Activated CD4-positive, alpha-beta memory T cell treated with anti-CD3 and anti-CD28 coated beads for 36 hours (primary cell): ENCODE results near the gene ITK. TPM values are rescaled to one million over a fixed set of nuclear protein-coding genes. Genes with fewer than 3 reads are reported as not detected.

Experiments
- CTCF ChIA-PET: fragments of 350-600 bp; sonication (Branson Sonifier 250); formaldehyde crosslinking; loops from one replicate; lab custom pipeline; 2021; ENCODE audit warnings: antibody characterized with exemption, inconsistent platforms; lab: Charles Lee
- POLR2A ChIA-PET: fragments of 350-600 bp; sonication (Branson Sonifier 250); formaldehyde crosslinking; loops from one replicate; lab custom pipeline; 2021; ENCODE audit warnings: antibody characterized with exemption; lab: Charles Lee
- DNase-seq: peaks from one replicate; pipeline ENCODE4 v3.0.0-alpha.2; 2020
- H3K27ac Mint-ChIP-seq: one replicate; pipeline ENCODE4 v1.8.0; 2021; ENCODE audit warnings: mixed read lengths
- H3K27me3 Mint-ChIP-seq: one replicate; pipeline ENCODE4 v1.8.0; 2021; ENCODE audit warnings: mixed read lengths
- H3K36me3 Mint-ChIP-seq: one replicate; pipeline ENCODE4 v1.8.0; 2021; ENCODE audit warnings: mixed read lengths
- H3K4me1 Mint-ChIP-seq: one replicate; pipeline ENCODE4 v1.8.0; 2021; ENCODE audit warnings: low read depth, mixed read lengths
- H3K4me3 Mint-ChIP-seq: one replicate; pipeline ENCODE4 v1.8.0; 2021; ENCODE audit warnings: mild to moderate bottlenecking, mixed read lengths
- H3K9me3 Mint-ChIP-seq: one replicate; pipeline ENCODE4 v1.8.0; 2021; ENCODE audit warnings: mixed read lengths
- intact Hi-C: fragments of 100-400 bp; cut with micrococcal nuclease; formaldehyde crosslinking; loops from one replicate; pipeline ENCODE4 v1.15.1; 2023
- total RNA-seq, 2 experiments: library from RNA; stranded (reverse); gene quantifications; one replicate each; pipeline ENCODE4 v1.2.3, GENCODE V29; 2021

ITK gene
- total RNA-seq, 2 experiments from 2014 or later, result 236 to 240 TPM

DNA sequence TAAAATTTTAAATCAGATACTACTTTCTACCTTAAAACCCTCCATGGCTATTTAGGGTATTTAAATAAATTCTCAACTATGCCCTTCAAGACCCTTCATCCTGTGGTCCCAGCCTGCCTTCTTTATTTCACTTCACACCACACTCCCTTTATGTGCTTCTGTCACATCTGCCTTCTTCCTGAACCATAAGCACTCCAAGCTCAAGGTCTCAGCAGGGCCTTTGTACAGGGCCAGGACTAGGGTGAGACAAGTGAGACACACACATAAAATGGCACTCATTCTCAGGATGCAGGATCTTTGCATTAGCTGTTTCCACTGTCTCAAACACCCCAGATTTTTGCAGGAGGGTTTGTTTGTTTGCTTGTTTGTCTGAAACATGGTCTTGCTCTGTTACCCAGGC, 7.6 kb downstream of the ITK start:
- no peaks in the 10 kb centered on the region for H3K9me3 Mint-ChIP-seq
- ChIA-PET POLR2A (interaction anchor here (0.7 to 24.1 kb wide), 17 partner anchors 6 to 157 kb away, joined by 3 to 368 read pairs (median 12); partner anchors contain the start of genes ITK and MED7), CTCF (interaction anchor here (1.1 to 4.7 kb wide), 7 partner anchors 20 to 84 kb away, joined by 3 to 27 read pairs (median 4); partner anchors contain the start of gene MED7)
- peak overlapping the region; percentile 99 for H3K4me3 Mint-ChIP-seq
- peaks cover 89% of the 10 kb centered on the region for H3K36me3 Mint-ChIP-seq
- no peaks in the 10 kb centered on the region for H3K27me3 Mint-ChIP-seq
- H3K4me1 Mint-ChIP-seq, result peaks cover 67% of the 10 kb centered on the region
- DNase-seq, result no peak
- intact Hi-C loops, result no loop called here
- H3K27ac Mint-ChIP-seq, result peak overlapping the region; percentile 100

DNA sequence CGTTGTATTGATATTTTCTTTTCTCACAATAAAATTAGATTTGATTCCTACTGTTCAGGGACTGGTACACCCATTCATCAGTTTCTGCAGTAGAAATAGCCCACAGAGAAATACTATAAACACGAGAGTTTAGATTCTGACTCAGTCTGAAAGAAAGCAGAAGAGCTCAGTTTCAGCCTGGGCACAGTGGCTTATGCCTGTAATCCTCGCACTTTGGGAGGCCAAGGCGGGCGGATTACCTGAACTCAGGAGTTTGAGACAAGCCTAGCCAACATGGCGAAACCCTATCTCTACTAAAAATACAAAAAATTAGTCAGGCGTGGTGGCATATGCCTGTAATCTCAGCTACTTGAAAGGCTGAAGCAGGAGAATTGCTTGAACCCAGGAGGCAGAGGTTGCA, 8.6 kb downstream of the ITK start:
- H3K9me3 Mint-ChIP-seq, result no peaks in the 10 kb centered on the region
- H3K4me1 Mint-ChIP-seq, result peaks cover 75% of the 10 kb centered on the region
- peak; percentile 76 for DNase-seq
- ChIA-PET POLR2A (interaction anchor here (0.6 to 24.1 kb wide), 14 partner anchors 7 to 130 kb away, joined by 3 to 368 read pairs (median 14); partner anchors contain the start of genes ITK and MED7), CTCF (interaction anchor here (0.7 to 4.7 kb wide), 13 partner anchors 8 to 83 kb away, joined by 3 to 27 read pairs (median 4); partner anchors contain the start of gene ITK)
- H3K27me3 Mint-ChIP-seq, result no peaks in the 10 kb centered on the region
- peak overlapping the region; percentile 100 for H3K27ac Mint-ChIP-seq
- H3K4me3 Mint-ChIP-seq, result peak overlapping the region; percentile 99
- H3K36me3 Mint-ChIP-seq, result peaks cover 89% of the 10 kb centered on the region
- intact Hi-C loops, result loop anchor here (1.0 kb wide), 3 partner anchors 9 to 33 kb away; partner anchors contain the start of gene ITK

DNA sequence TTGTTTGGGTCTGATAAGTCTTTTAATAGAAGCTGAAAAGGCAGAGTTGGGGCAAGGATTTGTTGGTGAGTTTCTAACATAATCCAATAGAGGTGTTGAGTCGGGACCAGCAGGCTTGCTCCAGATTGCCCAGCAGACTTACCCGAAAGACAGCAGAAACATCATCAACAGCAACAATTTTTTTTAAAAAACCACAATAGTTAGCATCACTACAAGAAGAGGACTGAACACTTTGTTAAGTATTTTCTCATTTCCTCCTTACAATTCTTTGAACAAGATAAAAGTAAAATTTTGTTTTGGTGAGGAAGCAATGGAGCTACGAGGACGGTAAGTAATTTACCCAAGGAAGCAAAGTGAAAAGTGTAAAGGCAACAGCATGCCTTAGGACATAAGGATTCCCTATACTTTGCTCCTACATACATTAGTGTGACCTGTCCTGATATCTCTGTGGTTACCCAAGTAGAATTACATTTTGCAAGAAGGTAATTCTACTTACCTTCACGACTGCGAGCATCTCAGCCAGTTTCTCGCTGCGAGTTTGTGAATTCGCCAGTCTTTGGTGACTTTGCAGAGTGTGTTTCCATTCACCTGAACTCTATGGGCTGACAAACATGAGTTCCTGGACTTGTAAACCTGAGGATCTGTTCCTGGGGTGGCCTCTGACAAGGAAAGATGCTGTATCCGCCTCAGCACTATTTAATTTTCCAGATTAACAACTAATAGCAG, 13.2 kb downstream of the ITK start:
- H3K36me3 Mint-ChIP-seq, result peaks cover 83% of the 10 kb centered on the region
- peak overlapping the region; percentile 69 for H3K4me3 Mint-ChIP-seq
- peaks cover 89% of the 10 kb centered on the region for H3K4me1 Mint-ChIP-seq
- DNase-seq, result no peak
- H3K27ac Mint-ChIP-seq, result peak overlapping the region; percentile 90
- ChIA-PET POLR2A (interaction anchor here (1.8 to 24.1 kb wide), 3 partner anchors 10 to 26 kb away, joined by 7 to 368 read pairs (median 178); partner anchors contain the start of gene ITK), CTCF (interaction anchor here (0.6 to 1.0 kb wide), 4 partner anchors 11 to 130 kb away, joined by 3 to 4 read pairs (median 4); no protein-coding TSS in a partner anchor)
- no peaks in the 10 kb centered on the region for H3K9me3 Mint-ChIP-seq
- intact Hi-C loops, result loop anchor here (1.0 to 5.0 kb wide), 2 partner anchors 10 to 37 kb away; no protein-coding TSS in a partner anchor
- no peaks in the 10 kb centered on the region for H3K27me3 Mint-ChIP-seq

DNA sequence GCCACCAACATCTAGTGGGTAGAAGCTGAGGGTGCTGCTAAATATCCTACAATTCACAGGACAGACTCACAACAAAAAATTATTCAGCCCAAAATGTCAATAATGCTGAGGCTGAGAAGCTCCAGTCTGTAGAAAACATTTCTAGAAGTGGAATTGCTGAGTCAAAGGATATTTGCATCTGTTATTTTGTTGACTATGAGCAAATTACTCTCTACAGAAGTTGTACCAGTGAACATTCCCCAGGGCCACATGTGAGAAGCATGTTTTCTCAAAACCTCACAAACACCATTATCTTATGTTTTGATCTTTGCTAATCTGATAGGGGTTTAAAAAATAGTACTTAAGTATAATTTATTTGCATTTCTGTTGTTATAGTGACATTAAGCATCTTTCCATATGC, 15.4 kb downstream of the ITK start:
- Mint-ChIP-seq H3K36me3 (peaks cover 79% of the 10 kb centered on the region), H3K4me3 (peak overlapping the region; percentile 60), H3K4me1 (peaks cover 94% of the 10 kb centered on the region), H3K27me3 (no peaks in the 10 kb centered on the region), H3K9me3 (no peaks in the 10 kb centered on the region), H3K27ac (peak overlapping the region; percentile 90)
- ChIA-PET POLR2A (interaction anchor here (0.8 to 24.1 kb wide), 6 partner anchors 8 to 76 kb away, joined by 3 to 368 read pairs (median 8); partner anchors contain the start of gene ITK), CTCF (interaction anchor here (1.0 to 1.2 kb wide), 2 partner anchors 9 to 24 kb away, joined by 3 read pairs; no protein-coding TSS in a partner anchor)
- DNase-seq, result no peak
- intact Hi-C loops, result no loop called here

DNA sequence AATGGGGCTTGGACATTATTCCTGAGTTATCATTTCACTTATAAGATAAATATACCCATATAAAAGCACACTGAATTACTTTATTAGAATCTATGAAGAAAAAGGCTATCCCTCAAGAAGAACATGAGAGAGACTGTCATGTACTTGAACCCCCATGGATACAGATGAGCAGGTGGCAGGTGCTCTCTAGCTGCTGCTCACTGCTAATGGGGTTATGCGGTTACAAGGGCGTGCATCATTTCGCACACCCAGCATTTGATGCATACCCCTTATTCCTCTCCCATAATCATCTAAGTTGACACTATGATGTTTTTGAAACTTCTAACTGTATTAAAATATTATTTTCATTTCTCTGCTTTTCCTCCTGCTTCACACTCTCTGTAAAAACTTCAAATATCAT, 16.4 kb downstream of the ITK start:
- intact Hi-C loops, result no loop called here
- peak; percentile 55 for DNase-seq
- H3K27ac Mint-ChIP-seq, result peak overlapping the region; percentile 95
- POLR2A ChIA-PET, result interaction anchor here (0.5 to 24.1 kb wide), 6 partner anchors 10 to 50 kb away, joined by 3 to 368 read pairs (median 8); partner anchors contain the start of gene ITK
- peaks cover 95% of the 10 kb centered on the region for H3K4me1 Mint-ChIP-seq
- H3K9me3 Mint-ChIP-seq, result no peaks in the 10 kb centered on the region
- CTCF ChIA-PET, result interaction anchor here (1.1 to 3.9 kb wide), 3 partner anchors 22 to 48 kb away, joined by 3 to 20 read pairs (median 3); no protein-coding TSS in a partner anchor
- peaks cover 80% of the 10 kb centered on the region for H3K36me3 Mint-ChIP-seq
- H3K4me3 Mint-ChIP-seq, result peak overlapping the region; percentile 57
- no peaks in the 10 kb centered on the region for H3K27me3 Mint-ChIP-seq

DNA sequence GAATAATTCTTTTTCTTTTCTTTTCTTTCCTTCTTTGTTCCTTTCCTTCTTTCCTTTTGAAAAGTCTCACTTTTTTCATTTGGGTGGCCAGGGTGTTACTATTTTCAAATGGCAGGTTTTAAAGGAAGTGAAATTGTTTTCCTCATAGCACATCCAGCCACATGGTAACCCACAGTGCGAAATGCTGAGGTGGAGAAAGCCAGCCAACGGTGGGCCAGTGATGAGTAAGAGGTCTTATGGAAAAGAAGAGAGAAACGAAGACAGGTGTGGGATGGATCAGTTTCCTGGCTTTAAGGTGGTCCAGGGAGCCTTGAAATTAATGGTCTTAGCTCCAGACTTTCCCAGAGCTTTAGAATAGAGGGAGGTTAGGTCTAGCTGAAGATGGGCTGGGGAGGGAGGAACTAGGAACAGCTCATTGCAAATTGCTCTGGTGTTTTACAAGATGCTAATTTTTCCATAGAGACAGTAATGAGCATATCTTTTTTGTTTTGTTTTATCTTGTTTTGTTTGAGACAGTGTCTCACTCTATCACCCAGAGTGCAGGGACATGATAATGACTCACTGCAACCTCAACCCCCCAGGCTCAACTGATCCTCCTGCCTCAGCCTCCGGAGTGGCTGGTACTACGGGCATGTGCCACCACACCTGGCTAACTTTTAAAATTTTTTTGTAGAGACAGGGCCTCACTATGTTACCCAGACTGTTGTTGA, 17.8 kb downstream of the ITK start:
- Mint-ChIP-seq H3K27me3 (no peaks in the 10 kb centered on the region), H3K9me3 (no peaks in the 10 kb centered on the region), H3K36me3 (peaks cover 76% of the 10 kb centered on the region), H3K4me3 (peak overlapping the region; percentile 53), H3K27ac (peak overlapping the region; percentile 95), H3K4me1 (peaks cover 94% of the 10 kb centered on the region)
- POLR2A ChIA-PET, result interaction anchor here (1.0 to 24.1 kb wide), 7 partner anchors 9 to 26 kb away, joined by 3 to 368 read pairs (median 14); partner anchors contain the start of gene ITK
- CTCF ChIA-PET, result interaction anchor here (0.6 to 3.9 kb wide), 8 partner anchors 9 to 520 kb away, joined by 3 to 20 read pairs (median 3); partner anchors contain the start of gene ITK
- peak; percentile 77 for DNase-seq
- intact Hi-C loops, result loop anchor here (1.0 kb wide), 5 partner anchors 9 to 26 kb away; partner anchors contain the start of gene ITK

DNA sequence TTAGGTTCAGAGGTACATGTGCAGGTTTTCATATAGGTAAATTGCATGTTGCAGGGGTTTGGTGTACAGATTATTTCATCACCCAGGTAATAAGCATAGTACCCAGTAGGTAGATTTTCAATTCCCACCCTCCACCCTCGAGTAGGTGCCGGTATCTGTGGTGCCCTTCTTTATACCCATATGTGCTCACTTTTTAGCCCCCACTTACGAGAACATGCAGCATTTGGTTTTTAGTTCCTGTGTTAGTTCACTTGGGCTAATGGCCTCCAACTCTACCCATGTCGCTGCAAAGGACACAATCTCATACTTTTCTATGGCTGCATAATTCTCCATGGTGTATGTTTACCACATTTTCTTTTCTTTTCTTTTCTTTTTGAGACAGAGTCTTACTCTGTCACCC, 21.2 kb downstream of the ITK start:
- DNase-seq, result peak; percentile 11
- intact Hi-C loops, result no loop called here
- no peaks in the 10 kb centered on the region for H3K27me3 Mint-ChIP-seq
- H3K36me3 Mint-ChIP-seq, result peaks cover 68% of the 10 kb centered on the region
- ChIA-PET CTCF (no interaction called here), POLR2A (interaction anchor here (2.3 to 4.4 kb wide), 2 partner anchors 13 to 15 kb away, joined by 13 to 42 read pairs; no protein-coding TSS in a partner anchor)
- H3K4me1 Mint-ChIP-seq, result peaks cover 90% of the 10 kb centered on the region
- H3K9me3 Mint-ChIP-seq, result no peaks in the 10 kb centered on the region
- peak overlapping the region; percentile 60 for H3K4me3 Mint-ChIP-seq
- peak overlapping the region; percentile 95 for H3K27ac Mint-ChIP-seq

DNA sequence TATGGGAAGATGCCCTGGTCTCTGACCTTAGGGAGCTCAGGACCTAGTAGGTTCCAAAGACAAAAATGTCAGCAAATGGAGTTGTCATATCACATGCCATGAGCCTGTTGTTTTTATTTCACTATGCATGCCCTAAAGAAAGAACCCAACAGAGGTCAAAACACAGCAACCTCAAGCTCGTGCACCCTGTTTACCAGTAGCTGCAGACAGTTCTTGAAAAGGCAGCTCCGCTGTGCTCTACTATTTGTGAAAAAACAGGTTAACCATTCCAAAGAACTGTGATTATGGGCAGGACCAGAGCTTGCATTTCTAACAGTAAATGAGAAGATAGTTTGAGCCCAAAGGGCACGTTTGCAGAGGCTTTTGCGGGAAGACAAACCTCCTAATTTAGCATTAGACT, 22.8 kb downstream of the ITK start:
- peak; percentile 24 for DNase-seq
- ChIA-PET POLR2A (interaction anchor here (1.0 to 4.4 kb wide), 8 partner anchors 8 to 69 kb away, joined by 3 to 42 read pairs (median 5); no protein-coding TSS in a partner anchor), CTCF (interaction anchor here (0.8 to 1.8 kb wide), 4 partner anchors 18 to 55 kb away, joined by 3 to 5 read pairs (median 4); no protein-coding TSS in a partner anchor)
- intact Hi-C loops, result no loop called here
- Mint-ChIP-seq H3K36me3 (peaks cover 68% of the 10 kb centered on the region), H3K4me3 (peak overlapping the region; percentile 48), H3K27me3 (no peaks in the 10 kb centered on the region), H3K9me3 (no peaks in the 10 kb centered on the region), H3K4me1 (peaks cover 87% of the 10 kb centered on the region), H3K27ac (peak overlapping the region; percentile 95)

DNA sequence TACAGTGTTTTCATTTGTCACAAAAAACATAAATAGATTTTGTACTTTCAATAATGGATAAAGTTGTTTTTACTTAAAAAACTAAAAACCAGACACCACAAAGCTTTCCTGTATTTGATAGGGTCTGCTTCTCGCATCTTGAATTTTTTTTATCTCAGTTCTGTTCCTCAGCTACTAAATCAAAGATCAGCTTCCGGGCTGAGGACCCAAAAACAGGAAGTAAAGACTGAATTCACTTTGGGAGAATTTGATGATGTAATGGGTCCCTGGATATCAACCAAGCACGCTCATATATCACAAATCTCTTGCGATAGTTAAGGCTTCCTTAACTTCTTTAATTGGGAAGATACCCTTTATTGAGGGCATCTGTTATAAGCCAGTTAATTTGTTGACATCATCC, 24.1 kb downstream of the ITK start:
- intact Hi-C loops, result loop anchor here (1.0 kb wide), 1 partner anchor 9 kb away; no protein-coding TSS in a partner anchor
- peaks cover 88% of the 10 kb centered on the region for H3K4me1 Mint-ChIP-seq
- peaks cover 72% of the 10 kb centered on the region for H3K36me3 Mint-ChIP-seq
- CTCF ChIA-PET, result interaction anchor here (0.7 to 1.8 kb wide), 9 partner anchors 8 to 55 kb away, joined by 3 to 5 read pairs (median 4); no protein-coding TSS in a partner anchor
- no peak for DNase-seq
- no peaks in the 10 kb centered on the region for H3K27me3 Mint-ChIP-seq
- peak overlapping the region; percentile 43 for H3K4me3 Mint-ChIP-seq
- H3K27ac Mint-ChIP-seq, result peak overlapping the region; percentile 95
- no peaks in the 10 kb centered on the region for H3K9me3 Mint-ChIP-seq
- POLR2A ChIA-PET, result interaction anchor here (0.6 to 4.4 kb wide), 7 partner anchors 9 to 67 kb away, joined by 3 to 42 read pairs (median 7); no protein-coding TSS in a partner anchor

DNA sequence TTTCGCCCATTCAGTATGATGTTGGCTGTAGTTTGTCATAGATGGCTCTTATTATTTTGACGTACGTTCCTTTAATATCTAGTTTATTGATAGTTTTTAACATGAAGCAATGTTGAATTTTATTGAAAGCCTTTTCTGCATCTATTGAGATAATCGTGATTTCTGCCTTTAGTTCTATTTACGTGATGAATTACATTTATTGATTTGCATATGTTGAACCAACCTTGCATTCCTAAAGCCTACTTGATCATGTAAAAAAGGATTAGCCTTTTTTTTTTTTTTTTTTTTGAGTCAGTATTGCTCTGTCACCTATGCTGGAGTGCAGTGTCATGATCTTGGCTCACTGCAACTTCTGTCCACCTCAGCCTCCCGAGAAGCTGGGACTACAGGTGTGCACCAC, 25.1 kb downstream of the ITK start:
- CTCF ChIA-PET, result interaction anchor here (1.3 to 1.7 kb wide), 5 partner anchors 9 to 56 kb away, joined by 3 to 5 read pairs (median 4); no protein-coding TSS in a partner anchor
- no peaks in the 10 kb centered on the region for H3K27me3 Mint-ChIP-seq
- H3K27ac Mint-ChIP-seq, result peak overlapping the region; percentile 86
- intact Hi-C loops, result no loop called here
- peaks cover 73% of the 10 kb centered on the region for H3K36me3 Mint-ChIP-seq
- no peak for DNase-seq
- peaks cover 86% of the 10 kb centered on the region for H3K4me1 Mint-ChIP-seq
- POLR2A ChIA-PET, result interaction anchor here (1.0 to 4.4 kb wide), 3 partner anchors 10 to 17 kb away, joined by 3 to 42 read pairs (median 7); no protein-coding TSS in a partner anchor
- H3K9me3 Mint-ChIP-seq, result no peaks in the 10 kb centered on the region
- H3K4me3 Mint-ChIP-seq, result no peak overlapping the region
